ENCODE measurements around the gene EDIL3.

The EDIL3 gene

DNA sequence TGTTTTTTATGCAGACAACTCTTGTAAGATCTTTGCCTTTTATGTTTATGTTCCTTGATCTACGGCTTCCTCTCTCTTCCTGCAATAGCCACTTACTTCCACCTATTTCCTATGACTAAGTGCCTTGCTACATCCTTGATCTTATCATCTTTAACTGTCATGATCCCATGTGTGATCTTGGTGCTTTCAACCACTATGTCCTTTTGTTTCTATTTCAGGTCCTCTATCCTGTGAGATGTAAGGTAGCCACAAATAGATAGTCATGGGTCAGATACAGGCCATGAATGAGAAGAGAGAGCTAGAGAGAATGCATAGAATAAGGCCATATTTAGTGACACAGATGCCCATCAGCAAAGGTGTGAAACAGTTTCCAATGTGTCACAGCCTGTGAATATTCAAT is 420.4 kb downstream of the EDIL3 start:
- no peak for DNase-seq (ENCODE audit: low spot score)

DNA sequence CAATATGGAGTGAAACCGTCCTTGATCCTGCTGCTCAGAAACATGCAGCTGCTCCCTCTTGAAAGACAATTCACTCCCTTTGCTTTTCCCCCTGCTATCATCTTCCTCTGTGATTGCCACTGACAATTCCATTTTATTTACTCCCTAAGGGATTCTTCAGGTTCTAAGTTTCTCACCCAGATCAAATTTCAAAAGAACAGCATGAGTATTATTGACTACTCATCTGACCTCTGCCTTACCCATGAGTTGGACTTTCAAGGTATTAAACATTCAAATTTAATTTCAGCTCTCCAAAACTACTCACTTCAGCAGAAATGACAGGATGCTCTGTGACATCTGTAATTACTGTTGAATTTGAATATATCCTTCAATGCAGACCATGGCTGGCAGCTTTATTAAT is 427.5 kb downstream of the EDIL3 start:
- no peak for DNase-seq (ENCODE audit: low spot score)

DNA sequence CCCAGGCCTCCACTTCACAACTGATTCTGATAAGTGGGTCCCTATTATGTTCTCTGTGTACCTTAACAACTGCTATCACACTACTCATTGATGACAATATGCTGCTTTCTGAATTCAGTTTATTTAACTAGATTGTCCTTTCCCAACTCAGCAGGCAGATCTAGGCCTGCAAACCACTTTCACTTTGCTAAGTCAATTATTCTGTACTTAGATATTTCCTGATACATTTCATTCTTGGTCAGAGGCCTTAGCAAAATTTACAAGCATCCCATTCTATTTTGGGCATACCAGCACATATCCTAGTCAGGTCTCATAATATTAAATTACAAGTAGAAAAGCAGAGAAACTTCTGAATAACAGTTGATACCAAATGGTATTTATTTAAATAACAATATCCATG is 428.3 kb downstream of the EDIL3 start:
- no peak for DNase-seq (ENCODE audit: low spot score)

DNA sequence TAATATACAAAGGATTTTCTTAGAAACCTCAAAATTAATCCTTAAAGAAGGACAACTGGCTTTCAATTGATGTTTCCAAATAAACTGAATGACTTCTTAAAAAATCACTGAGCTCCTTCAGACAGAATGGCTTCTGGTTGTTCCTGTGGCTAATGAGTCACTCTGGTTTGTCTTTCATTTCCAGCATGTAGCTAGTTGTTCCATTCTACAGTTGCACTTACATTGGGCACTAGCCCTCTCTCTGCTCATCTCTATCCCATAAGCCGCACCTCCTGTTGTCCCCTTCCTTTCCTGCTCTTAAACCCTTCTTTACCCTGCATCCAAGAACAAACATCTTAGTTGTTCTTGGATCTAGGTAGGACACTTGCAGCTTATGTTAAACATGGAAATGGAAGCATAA is 428.8 kb downstream of the EDIL3 start:
- DNase-seq (ENCODE audit: low spot score), result peak; percentile 14

DNA sequence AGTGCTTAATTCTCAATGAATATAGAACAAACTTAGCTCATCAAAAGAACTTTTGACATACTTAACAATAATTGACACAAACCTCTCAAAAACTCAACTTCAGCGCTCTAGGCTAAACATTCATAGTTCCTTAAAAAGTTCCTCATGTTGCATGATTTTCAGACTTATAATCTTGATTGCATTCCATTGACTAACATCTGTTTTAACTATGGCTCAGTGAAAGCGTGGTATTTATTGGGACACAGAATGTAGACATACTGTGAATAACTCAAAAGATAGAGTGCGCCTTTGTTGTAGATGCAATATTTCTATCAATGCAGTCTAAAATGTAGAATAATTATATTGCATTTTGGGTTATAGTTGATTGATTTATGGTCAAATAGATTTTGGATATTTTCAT is 436.9 kb downstream of the EDIL3 start:
- no peak for DNase-seq (ENCODE audit: low spot score)

DNA sequence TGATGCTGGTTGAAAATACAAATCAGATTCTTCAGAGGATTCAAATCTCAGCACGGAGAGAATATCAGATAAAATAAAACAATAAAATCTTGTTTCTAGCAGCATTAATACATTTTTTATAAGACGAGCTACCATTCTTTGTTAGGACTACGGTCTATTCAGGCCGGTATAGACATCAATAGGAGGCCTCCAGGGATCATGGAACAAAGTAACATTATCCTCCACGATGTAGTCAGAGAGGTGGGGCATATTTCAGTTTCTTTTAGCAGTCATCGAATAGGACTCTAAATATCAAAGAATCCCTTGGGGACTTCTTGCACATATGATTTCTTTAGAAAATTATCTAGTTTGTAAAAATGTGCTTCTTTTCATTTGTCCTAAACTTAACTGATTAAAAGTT is 438.2 kb downstream of the EDIL3 start:
- DNase-seq (ENCODE audit: low spot score), result no peak

DNA sequence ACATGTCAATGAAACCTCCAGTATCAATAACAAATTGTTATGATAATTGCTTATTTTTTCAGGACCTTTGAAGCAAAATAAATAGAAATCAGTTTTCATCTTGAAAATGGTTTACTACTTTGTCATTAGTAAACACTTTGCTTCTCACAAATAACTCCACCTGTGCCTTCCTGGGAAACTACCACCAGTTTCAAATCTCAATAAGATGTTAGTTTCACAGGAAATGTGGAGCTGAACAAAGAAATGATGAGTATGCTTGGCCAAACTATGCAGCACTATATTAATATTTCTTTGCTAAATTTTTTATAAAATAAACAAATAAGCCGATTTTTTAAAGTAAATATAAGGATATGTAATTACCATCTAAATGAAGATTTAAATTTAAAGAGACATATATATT is 442.5 kb downstream of the EDIL3 start:
- DNase-seq (ENCODE audit: low spot score), result no peak

DNA sequence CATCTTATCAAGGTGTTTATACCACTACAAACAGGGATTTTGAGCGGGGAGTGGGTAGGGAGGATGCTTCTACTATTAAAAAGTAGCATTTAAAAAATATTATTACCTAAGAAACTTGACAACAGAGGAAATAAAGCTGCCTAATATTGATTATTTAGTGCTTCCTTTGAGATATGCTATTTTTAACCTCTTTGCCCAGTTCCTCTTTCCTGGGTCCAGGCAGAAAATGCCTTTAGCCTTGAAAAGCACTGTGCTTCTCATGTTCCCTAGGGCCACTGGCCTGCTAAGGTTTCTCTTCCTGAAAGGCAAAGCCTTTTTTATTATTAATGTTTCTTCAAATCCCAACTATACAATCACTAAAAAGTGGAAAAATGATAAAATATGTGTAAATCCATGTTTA is 446.8 kb downstream of the EDIL3 start:
- no peak for DNase-seq (ENCODE audit: low spot score)

DNA sequence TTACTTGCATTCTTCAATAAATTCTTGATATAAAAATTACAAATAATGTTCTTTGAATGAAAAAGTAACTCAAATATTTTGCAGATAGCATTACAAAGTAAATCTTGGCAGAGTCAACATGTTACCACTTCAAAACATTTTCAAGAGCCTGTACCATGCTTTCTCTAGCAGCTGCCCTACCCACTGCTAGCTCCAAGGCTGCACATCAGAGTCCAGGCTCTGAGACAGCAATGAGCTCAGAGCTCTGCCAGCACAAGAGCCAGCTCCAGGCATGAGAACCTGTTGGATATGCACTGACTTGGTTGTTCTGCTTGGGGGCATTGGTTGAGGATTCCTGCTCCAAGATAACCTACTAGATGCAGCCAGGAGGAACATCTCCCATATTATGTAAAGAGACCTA is 452.7 kb downstream of the EDIL3 start:
- DNase-seq (ENCODE audit: low spot score), result no peak

DNA sequence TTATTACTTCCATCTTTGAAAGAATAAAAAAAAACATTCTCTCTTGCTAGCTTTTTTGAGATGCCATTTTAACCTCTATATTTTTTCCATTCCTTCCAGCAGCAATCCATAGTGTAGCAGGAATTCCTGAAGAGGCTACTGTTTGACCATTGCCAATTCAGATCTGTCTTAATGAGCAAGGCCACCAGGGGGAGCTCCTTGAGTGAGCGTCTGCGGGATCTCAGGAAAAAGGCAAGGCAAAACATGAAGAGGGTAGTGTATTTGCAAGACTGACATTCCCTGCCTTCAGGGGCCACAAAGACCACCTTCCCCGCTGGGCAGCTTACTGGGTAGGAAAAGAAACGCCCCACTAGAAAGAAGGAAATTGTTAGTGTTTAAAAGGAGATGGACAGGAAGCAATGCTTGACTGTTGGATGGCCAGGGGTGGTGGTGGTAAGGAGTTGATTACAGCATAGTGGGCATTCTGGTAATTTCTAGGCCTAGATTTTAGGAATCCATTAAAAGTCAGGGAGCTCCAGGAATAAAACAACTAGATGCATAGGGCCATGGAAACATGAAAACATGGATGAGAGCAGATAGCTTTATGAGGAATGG is 457.4 kb downstream of the EDIL3 start:
- DNase-seq (ENCODE audit: low spot score), result peak; percentile 51

DNA sequence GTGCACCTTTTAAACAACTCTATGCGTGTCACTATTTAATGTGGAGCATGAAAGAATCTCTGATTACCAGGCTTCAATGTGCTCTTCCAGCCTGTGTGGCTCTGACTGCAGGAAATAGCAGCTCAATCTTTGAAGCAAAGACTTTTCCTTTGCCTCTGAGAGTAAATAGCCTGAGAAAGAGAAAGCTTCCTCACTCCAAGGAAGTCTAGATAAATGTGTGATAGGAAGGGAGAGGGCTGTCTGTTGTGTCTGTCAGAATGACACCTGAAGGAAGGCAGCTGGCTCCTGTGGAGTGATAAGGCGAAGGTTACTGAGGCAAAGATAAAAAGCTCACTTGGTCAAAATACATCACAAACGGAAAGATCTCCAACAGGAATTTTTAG is 458.7 kb downstream of the EDIL3 start:
- DNase-seq (ENCODE audit: low spot score), result no peak

DNA sequence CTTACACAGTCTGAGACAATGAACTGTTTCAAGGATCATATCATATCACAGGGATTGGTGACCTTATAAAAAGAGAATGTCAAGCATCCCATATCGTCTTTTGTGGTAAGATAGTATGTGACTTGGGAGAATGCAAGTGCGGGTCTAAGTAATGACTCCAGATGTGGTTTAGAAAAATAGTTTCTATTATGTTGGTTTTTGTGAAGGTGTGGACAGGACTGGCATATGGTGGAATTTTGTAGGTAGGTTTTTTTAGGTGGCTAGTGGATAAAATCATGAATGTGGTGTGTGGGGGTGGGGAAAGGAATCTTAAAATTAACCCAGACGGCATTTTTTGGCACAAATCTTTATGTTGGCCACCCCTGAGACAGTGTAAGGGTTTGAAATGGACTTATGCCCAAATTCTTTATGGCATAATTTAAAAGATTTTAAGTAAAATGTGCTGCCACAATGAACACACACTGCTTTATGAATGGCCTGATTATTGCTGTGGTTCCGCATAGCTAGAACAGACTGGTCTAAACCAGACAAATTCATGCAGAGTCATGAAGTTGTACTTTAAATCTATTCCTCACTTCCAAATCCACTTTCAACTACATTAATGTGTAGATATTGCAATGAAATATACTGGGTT is 459.2 kb downstream of the EDIL3 start:
- no peak for DNase-seq (ENCODE audit: low spot score)

DNA sequence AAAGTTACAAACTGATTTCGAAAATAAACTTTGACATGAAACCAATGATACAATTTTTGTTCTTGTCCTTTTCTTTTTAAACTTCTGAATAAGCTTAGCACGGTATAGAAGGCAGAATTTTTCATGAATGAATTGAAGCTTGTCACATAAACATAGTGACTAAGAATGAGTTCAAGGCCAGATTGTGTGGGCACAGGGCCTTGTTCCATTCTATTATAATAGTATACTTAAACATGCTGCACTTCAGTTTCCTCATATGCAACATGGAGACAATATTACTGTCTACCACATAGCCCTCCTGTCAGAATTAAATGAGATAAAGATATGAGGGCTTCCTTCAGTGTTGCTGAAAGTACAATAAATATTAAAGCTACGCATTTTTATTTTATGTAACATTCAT is 459.8 kb downstream of the EDIL3 start:
- no peak for DNase-seq (ENCODE audit: low spot score)

DNA sequence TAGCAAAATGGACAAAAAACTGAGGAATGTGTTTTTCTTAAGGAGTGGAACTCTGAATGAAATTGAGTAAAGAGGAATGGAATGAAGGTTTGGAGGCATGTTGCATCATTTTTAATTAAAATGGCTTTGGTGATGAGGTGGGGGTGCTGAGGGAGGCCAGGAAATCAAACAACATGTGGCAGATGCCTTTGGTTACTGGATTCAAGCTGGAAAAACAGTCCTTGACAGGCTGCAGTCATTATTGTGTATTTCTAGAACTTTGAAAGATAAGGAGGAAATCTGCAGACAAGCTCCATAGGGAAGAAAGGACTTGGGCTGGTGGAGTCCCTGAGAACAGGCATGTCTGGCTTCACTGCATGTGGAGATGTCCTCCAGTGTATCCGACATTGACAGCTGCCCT is 460.5 kb downstream of the EDIL3 start:
- no peak for DNase-seq (ENCODE audit: low spot score)

DNA sequence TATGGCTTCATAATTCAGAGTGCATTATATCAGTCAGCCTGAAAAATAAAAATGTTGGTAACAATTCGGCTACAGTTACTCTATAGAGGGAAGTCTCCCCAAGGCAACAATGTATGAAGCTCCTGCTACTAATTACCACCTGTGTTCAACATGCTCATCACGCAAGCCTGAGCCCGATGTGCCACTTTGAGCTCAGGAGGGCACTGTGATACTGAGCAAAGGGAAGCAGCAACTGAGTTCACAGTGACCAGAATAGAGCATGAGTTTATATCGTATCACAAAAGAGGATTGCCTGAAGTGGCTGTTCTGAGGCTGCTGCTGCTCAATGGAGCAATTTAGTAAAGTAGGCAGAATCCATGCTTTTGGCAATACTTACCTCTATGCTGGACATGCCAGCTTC is 462.0 kb downstream of the EDIL3 start:
- no peak for DNase-seq (ENCODE audit: low spot score)

DNA sequence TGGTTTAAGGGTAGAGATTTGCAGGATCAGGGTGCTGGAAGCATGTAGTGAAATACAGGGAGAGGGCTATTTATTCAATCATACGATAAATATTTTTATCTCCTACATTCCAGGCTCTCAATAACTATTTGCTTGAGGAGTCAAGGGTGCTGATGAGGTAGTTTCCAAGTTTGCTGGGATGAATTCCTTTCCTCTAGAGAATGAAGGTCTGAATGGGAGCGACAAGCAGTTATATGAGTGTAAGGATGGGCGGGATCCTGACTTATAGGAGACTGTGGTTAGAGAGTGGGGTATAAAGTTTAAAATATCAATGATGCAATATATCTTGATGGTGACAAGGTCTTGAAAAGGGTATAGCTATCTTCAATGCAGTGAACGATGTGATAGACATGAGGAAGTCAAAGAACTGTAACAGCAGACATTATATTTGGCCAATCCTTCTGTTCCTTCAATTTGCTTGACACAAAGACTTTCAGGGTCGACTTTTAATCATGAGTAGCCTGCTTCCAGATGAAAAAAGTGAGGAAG is 462.9 kb downstream of the EDIL3 start:
- no peak for DNase-seq (ENCODE audit: low spot score)

DNA sequence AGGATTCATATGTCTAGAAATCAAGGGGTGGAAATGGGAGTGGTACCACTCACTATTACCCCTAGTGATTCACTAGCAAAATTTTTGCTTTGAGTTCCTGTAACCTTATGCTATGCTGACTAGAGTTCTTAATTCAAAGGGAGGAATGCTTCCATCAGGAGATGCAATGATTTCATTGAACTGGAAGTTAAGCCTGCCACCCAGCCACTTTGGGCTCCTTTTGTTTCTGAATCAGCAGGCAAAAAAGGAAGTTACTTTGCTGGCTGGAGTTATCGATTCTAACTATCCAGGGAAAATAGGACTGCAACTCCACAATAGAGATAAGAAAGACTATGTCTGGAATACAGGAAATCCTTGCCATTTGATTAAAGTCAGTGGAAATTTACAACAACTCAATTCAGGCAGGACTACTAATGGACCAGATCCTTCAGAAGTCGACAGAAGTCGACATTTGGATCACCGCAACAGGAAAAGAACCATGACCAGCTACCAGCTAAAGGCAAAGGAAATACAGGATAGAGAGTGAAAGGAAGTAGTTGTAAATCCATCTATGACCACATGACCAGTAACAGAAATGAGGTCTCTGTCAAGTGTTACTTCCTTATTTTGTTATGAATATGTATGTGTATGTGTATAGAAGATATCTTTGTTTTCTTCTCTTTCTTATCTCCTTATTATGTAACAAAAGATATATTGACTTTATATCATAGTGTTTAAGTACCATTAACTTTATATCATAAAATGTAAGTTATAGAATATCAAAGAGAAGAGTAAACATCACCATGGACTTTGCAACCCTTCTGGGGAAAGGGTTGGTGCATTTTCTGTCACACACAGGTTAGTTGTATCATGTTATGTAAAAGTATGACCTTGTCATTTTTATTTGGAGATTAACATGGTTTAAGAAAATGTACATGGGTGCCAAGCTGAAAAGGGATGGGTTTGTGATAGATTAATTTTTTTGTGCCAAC is 465.3 kb downstream of the EDIL3 start:
- no peak for DNase-seq (ENCODE audit: low spot score)

DNA sequence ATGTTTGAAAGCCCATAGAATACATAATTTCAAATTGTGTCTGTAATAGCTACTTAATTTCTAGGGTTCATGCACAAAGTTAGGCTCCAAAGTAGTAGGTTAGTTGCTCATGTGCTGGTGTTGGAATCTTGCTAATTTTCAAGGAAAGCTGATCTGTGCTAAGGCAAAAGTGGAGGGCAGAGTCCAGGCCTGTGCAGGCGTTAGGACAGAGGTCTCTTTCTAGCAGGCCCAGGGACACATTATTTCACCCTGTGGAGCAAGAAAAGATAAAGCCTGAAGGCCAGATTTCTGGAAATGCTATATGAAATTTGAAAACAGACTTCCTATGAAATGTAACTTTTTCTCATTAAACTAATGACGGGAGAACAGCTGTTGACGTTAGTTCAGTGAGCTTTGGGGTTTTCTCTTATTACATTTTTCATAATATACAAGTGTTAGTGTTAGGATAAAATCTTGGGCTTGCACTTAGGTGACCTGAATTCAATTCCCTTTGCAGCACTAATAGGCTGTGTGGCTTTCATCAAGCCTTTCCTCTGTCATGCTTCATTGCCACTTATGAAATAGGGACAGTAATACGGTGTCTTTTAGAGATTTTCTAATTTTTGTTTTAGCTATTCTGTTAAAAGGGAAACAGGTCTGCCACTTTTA is 467.3 kb downstream of the EDIL3 start:
- no peak for DNase-seq (ENCODE audit: low spot score)

DNA sequence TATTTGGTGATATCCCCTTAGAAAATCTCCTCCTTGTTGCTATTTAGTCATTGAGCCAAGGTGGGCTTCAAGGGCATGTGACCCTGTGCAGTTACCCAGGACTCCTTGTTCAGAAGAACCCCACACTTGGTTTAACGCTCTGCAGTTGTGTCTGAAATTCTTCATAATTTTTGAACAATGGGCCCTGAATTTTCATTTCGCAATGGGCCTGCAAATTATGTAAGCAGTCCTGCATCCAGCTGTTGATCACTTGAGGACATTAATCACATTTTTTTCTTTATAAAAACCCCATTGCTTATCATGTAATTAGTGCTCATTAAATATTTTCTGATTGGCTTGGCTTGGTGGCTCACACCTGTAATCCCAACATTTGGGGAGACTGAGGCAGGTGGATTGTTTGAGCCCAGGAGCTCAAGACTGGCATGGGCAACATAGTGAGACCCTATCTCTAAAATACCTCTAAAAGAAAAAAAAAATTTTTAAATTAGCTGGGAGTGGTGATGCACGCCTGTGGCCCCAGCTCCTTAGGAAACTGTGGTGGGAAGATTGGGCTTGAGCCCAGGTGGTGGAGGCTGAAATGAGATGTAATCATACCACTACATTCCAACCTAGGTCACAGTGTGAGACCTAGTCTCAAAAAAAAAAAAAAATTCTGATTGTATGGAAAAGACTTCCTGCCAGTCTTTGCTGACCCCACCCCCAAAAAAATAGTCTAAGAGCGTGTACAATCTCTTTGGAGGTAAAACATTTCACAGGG is 469.8 kb downstream of the EDIL3 start:
- no peak for DNase-seq (ENCODE audit: low spot score)

DNA sequence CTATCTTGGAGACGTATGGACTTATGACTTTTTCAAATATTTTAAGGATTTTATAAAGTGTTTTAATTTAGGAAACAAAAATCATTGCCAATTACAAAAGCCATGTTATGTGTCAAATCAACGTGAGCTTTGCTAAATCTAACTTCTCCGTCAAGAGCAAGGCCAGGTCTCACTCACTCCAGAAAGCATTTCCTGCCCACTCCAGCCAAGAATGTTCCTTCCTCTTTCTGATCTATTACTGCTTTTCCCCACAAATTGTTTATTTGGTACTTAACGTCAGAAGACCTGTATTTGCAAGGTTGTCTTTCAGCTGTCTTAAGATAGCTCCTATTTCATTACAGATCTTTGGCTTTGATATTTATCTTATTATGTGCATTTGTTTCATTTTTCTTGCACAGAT is 470.5 kb downstream of the EDIL3 start:
- no peak for DNase-seq (ENCODE audit: low spot score)

DNA sequence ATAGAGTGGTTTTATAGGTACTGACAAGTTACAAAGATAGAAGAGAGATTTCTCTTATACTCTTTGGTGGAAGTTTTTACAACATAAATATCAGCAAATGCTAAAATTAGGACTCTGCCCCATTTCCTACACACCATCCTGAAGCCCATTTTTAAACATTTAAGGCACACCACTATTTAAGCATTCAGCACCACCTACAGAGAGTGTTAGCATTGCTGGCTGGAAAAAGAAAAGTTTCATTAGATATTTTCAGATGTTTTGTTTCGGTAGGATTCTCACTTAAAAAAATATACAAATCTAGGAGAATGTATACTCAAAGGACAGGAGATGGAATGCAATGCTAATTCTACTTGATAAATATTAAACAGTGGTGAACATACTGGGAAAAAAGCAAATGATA is 471.1 kb downstream of the EDIL3 start:
- no peak for DNase-seq (ENCODE audit: low spot score)

Data from RKO (cell line).